C4-2B (cell line): Measurements from ENCODE around the gene NLGN1.

Experiments
- H3K27ac ChIP-seq: fragments of 450-650 bp; 2 replicates; pipeline ENCODE4 v1.5.1; 2017
- CTCF ChIP-seq: fragments of 450-650 bp; conservative IDR thresholded peaks from 2 replicates; pipeline ENCODE4 v1.5.1; 2017; ENCODE audit warnings: mild to moderate bottlenecking
- ZFX ChIP-seq: fragments of 450-650 bp; IDR thresholded peaks from 2 replicates; pipeline ENCODE4 v1.6.1; 2017

Gene NLGN1

DNA sequence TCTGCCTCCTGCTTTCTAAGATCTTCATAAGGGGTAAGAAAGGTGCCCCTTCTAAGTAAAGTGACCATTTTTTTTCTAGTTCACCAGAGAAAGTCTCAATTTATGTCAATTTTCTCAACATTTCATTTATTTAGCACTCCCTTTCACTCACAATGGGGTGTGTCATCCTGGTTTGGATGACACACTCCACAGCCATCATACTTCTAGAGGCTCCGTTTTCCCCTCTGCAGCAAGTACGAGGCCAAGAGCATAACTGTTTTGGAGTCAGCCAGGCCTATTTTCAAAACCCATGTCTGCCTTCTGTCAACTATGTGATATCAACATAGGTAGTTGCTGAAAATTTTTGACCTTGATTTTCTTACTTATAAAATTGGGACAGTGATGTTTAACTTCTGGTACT is 703.2 kb downstream of the NLGN1 start:
- TF ChIP-seq ZFX, result no peak
- TF ChIP-seq CTCF, result no peak

GRCh38 chr3:174101244-174101643 is 703.7 kb downstream of the NLGN1 start:
- H3K27ac ChIP-seq, result no peak overlapping the region
- TF ChIP-seq CTCF, result no peak
- TF ChIP-seq ZFX, result no peak

More for the DNA sequence above, 703.2 kb downstream of the NLGN1 start:
- no peak overlapping the region for H3K27ac ChIP-seq

DNA sequence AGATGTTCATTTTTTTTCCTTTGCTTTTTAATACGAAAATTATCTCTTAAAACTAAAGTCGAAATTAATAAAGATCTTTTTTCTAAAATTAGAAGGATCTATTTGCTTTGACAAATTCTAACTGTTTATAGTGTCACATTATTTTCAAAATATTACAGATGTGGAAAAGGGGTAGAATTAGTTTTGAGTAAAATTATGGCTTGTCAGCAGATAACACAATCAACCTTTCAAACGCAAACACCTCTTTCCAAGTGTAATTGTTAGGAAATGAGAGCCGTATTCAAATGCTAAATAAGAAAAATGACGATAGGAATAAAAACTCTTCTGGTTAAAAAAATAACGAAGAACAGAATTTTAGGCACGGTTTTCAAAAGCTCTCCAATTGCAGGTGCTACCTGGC is 704.7 kb downstream of the NLGN1 start:
- no peak for TF ChIP-seq ZFX
- TF ChIP-seq CTCF, result no peak
- H3K27ac ChIP-seq, result no peak overlapping the region

DNA sequence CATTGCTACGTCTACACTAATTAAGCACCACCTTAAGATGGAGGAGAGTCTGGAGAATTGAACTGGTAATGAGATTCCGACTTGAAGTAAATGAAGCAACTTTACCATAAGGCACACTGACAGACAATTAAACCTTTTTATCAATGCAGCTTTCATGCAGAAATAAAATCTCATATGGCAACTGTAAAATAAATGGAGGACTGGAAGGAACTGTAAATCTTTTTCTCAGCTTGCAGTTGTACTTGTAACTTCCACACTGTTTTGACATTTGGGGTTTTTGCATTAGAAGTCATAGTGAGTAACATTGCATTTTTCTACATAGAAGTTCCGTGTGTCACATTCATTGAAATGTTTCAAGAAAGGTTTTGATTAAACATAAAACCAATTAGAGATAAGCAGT is 705.3 kb downstream of the NLGN1 start:
- no peak overlapping the region for H3K27ac ChIP-seq
- TF ChIP-seq CTCF, result no peak
- TF ChIP-seq ZFX, result no peak

DNA sequence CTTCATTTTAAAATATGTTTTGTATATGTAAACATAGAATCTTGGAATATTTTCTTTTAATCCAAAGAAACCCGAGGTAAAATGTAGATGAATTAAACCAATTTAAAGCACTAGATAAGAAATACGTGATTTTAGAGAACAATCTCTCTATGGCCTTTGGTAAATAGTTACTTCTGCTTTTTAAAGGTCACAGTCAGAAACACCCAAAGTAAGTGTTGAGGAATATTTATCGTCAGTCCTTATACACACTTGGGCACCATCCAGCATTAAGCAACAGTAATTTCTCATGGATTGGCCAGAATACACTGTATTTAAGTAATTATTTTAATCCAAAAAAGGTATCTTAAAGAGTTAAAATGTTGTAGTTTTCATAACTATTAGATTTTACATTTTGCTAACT is 713.2 kb downstream of the NLGN1 start:
- H3K27ac ChIP-seq, result no peak overlapping the region
- no peak for TF ChIP-seq ZFX
- TF ChIP-seq CTCF, result no peak

GRCh38 chr3:174111776-174112175 is 714.2 kb downstream of the NLGN1 start:
- H3K27ac ChIP-seq, result no peak overlapping the region
- no peak for TF ChIP-seq ZFX
- no peak for TF ChIP-seq CTCF

DNA sequence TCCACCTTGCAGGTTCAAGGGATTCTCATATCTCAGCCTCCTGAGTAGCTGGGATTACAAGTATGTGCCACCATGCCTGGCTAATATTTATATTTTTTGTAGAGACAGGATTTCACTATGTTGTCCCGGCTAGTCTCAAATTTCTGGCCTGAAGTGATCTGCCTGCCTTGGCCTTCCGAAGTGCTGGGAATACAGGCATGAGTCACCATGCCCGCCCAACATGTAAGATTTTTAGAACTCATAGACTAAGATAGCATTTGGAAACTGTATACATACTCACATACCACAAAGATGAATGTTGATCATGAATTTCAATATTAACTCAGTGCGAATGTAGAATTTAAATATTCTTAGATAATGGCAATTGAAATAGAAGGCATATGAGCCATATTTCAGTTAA is 718.9 kb downstream of the NLGN1 start:
- H3K27ac ChIP-seq, result no peak overlapping the region
- TF ChIP-seq CTCF (no peak), ZFX (no peak)

- H3K27ac ChIP-seq, result no peak overlapping the region
- TF ChIP-seq ZFX, result no peak
- no peak for TF ChIP-seq CTCF
Measured at GRCh38 chr3:174120997-174121396, 723.5 kb downstream of the NLGN1 start.
